Neuronal stem cell (in vitro differentiated cells): ENCODE results near the gene TLCD3A.

ENCODE experiments used
- DNase-seq: peaks from one replicate; pipeline ENCODE4 v3.0.0-alpha.2; 2013; ENCODE audit warnings: low spot score
- H2AFZ ChIP-seq: one replicate; pipeline ENCODE4 v1.6.1; 2013; ENCODE audit warnings: mild to moderate bottlenecking, low read length, inconsistent platforms
- H2AK5ac ChIP-seq: 2 replicates; pipeline ENCODE4 v1.6.1; 2013; ENCODE audit warnings: low read depth, mild to moderate bottlenecking, inconsistent platforms, low read length, moderate library complexity, mixed read lengths
- H2BK120ac ChIP-seq: 2 replicates; pipeline ENCODE4 v1.6.1; 2013; ENCODE audit warnings: low read depth, mild to moderate bottlenecking, inconsistent platforms, low read length, moderate library complexity, mixed read lengths
- H2BK12ac ChIP-seq: one replicate; pipeline ENCODE4 v1.6.1; 2013; ENCODE audit warnings: low read length, inconsistent platforms
- H2BK15ac ChIP-seq: 2 replicates; pipeline ENCODE4 v1.6.1; 2013; ENCODE audit warnings: mild to moderate bottlenecking, low read length, inconsistent platforms, mixed read lengths
- H2BK5ac ChIP-seq: one replicate; pipeline ENCODE4 v1.6.1; 2013; ENCODE audit warnings: inconsistent platforms, mild to moderate bottlenecking, low read length, moderate library complexity
- H3K14ac ChIP-seq: one replicate; pipeline ENCODE4 v1.6.1; 2013; ENCODE audit warnings: low read length, inconsistent platforms
- H3K18ac ChIP-seq: 2 replicates; pipeline ENCODE4 v1.6.1; 2013; ENCODE audit warnings: low read length, inconsistent platforms
- H3K23ac ChIP-seq: 2 replicates; pipeline ENCODE4 v1.6.1; 2013; ENCODE audit warnings: low read depth, mild to moderate bottlenecking, mixed read lengths, low read length, inconsistent platforms; ENCODE audit not compliant: poor library complexity
- H3K27ac ChIP-seq: replicated peaks from 3 replicates; pipeline ENCODE4 v1.5.1; 2013; ENCODE audit warnings: low read length, inconsistent platforms
- H3K27me3 ChIP-seq, 3 experiments: 2 replicates each; pipeline ENCODE4 v1.6.1; 2013; ENCODE audit warnings: low read length in 3 of 3, mild to moderate bottlenecking in 2 of 3, inconsistent platforms in 1 of 3, low read depth in 1 of 3, mixed read lengths in 1 of 3, moderate library complexity in 1 of 3; ENCODE audit not compliant: control insufficient read depth in 3 of 3, insufficient read depth in 3 of 3
- H3K36me3 ChIP-seq, 2 donors: replicated peaks in 1 of 2; 2 replicates each; pipeline ENCODE4 v1.6.1; 2013; ENCODE audit warnings: low read length in 2 of 2; ENCODE audit not compliant: control insufficient read depth in 2 of 2, insufficient read depth in 2 of 2
- H3K4ac ChIP-seq: 2 replicates; pipeline ENCODE4 v1.6.1; 2013; ENCODE audit warnings: inconsistent platforms, mild to moderate bottlenecking, low read length, moderate library complexity
- H3K4me1 ChIP-seq, 2 donors: 1 replicate in 1 of 2; 2 replicates in 1 of 2; pipeline ENCODE4 v1.6.1; 2013; ENCODE audit warnings: low read length in 2 of 2, low read depth in 1 of 2; ENCODE audit not compliant: control insufficient read depth in 2 of 2, insufficient read depth in 1 of 2
- H3K4me2 ChIP-seq: one replicate; pipeline ENCODE4 v1.6.1; 2013; ENCODE audit warnings: mild to moderate bottlenecking, low read length, inconsistent platforms; ENCODE audit not compliant: insufficient read depth, poor library complexity, severe bottlenecking
- H3K4me3 ChIP-seq, 2 donors: 2 replicates each; pipeline ENCODE4 v1.5.1; 2013; ENCODE audit warnings: low read length in 2 of 2, mild to moderate bottlenecking in 2 of 2, inconsistent platforms in 1 of 2, moderate library complexity in 1 of 2
- H3K79me1 ChIP-seq: one replicate; pipeline ENCODE4 v1.6.1; 2013; ENCODE audit warnings: low read depth, mild to moderate bottlenecking, inconsistent platforms, low read length, moderate library complexity
- H3K9ac ChIP-seq: one replicate; pipeline ENCODE4 v1.6.1; 2013; ENCODE audit warnings: mild to moderate bottlenecking, low read depth, low read length, inconsistent platforms; ENCODE audit not compliant: poor library complexity
- H3K9me3 ChIP-seq, 2 donors: replicated peaks in 1 of 2; 2 replicates each; pipeline versions ENCODE3 to v1.6.1; 2013; ENCODE audit warnings: low read length in 2 of 2, mild to moderate bottlenecking in 2 of 2, inconsistent platforms in 1 of 2, low read depth in 1 of 2, mixed read lengths in 1 of 2, moderate library complexity in 1 of 2; ENCODE audit not compliant: control insufficient read depth in 2 of 2, insufficient read depth in 1 of 2
- H4K8ac ChIP-seq: one replicate; pipeline ENCODE4 v1.6.1; 2013; ENCODE audit warnings: low read depth, mild to moderate bottlenecking, inconsistent platforms, low read length, moderate library complexity
- H4K91ac ChIP-seq: one replicate; pipeline ENCODE4 v1.6.1; 2013; ENCODE audit warnings: low read length, low read depth, mild to moderate bottlenecking, inconsistent platforms; ENCODE audit not compliant: poor library complexity
- WGBS, 2 donors: extraction: QIAGEN DNeasy Blood & Tissue Kit; methylation state at CpG; one replicate each; pipeline ENCODE4 v1.1.7; 2013; ENCODE audit warnings: missing lambda C conversion rate in 2 of 2, mixed read lengths in 1 of 2; ENCODE audit not compliant: insufficient read length in 2 of 2, insufficient replicate concordance in 1 of 2; ENCODE audit errors: extremely low coverage in 2 of 2; 5-methylcytosine and 5-hydroxymethylcytosine counted together

TLCD3A gene

GRCh38 chr17:704111-704864, 28.1 kb upstream of the TLCD3A start:
- Histone ChIP-seq H3K4ac (no peak overlapping the region), H2AK5ac (no peak overlapping the region), H2BK15ac (no peak overlapping the region), H3K18ac (no peak overlapping the region), H3K14ac (no peak overlapping the region), H3K79me1 (peaks cover 2% of the 10 kb centered on the region), H3K9ac (no peak overlapping the region), H2AFZ (no peak overlapping the region), H3K9me3 (no peaks in the 10 kb centered on the region), H4K8ac (no peak overlapping the region), H3K4me3 (no peak overlapping the region), H3K23ac (no peak overlapping the region), H2BK5ac (no peak overlapping the region), H3K4me1 (peaks cover 0 to 8% of the 10 kb centered on the region in 2 donors), H4K91ac (no peak overlapping the region), H2BK12ac (no peak overlapping the region), H3K27me3 (no peaks in the 10 kb centered on the region), H2BK120ac (no peak overlapping the region), H3K4me2 (no peak overlapping the region), H3K36me3 (peaks cover 15 to 50% of the 10 kb centered on the region in 2 donors), H3K27ac (no peak overlapping the region)
- no peak for DNase-seq
- WGBS, 2 donors, result no CpG with 5 or more reads among the region's 4 CpGs

- no peak overlapping the region for H2AFZ ChIP-seq
- no peak for DNase-seq
Measured at GRCh38 chr17:705011-705410, 27.4 kb upstream of the TLCD3A start.

DNA sequence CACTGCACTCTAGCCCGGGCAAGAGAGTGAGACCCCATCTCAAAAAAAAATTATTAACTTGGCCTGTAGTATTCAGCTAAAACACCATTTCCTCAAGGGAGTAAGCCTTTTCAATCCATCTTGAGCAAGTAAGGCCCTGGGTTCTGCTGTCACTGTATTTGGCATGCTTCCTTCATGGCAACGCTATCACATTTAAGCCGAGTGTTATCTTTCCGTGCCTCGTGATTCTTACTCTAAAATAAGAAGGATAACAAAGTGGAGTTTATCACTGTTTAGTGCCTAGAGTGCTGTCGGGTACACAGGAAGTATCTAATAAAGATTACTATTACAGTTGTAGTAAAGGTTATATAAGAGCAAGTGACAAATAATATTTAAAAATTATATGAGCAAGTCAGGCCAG, 26.5 kb upstream of the TLCD3A start:
- no peak overlapping the region for H4K91ac ChIP-seq
- H2BK12ac ChIP-seq, result no peak overlapping the region
- H2BK5ac ChIP-seq, result no peak overlapping the region
- H3K4ac ChIP-seq, result no peak overlapping the region
- peaks cover 20 to 54% of the 10 kb centered on the region in 2 donors for H3K36me3 ChIP-seq
- H3K4me3 ChIP-seq, result no peak overlapping the region
- H3K4me1 ChIP-seq, result peaks cover 0 to 8% of the 10 kb centered on the region in 2 donors
- no peak overlapping the region for H4K8ac ChIP-seq
- H2BK15ac ChIP-seq, result no peak overlapping the region
- no peak overlapping the region for H3K18ac ChIP-seq
- H3K79me1 ChIP-seq, result peaks cover 2% of the 10 kb centered on the region
- H3K27ac ChIP-seq, result no peak overlapping the region
- H3K4me2 ChIP-seq, result no peak overlapping the region
- H3K9me3 ChIP-seq, result no peaks in the 10 kb centered on the region
- H3K9ac ChIP-seq, result no peak overlapping the region
- no CpG with 5 or more reads among the region's 6 CpGs for WGBS, 2 donors
- no peak overlapping the region for H2AK5ac ChIP-seq
- no peaks in the 10 kb centered on the region for H3K27me3 ChIP-seq
- DNase-seq, result no peak
- no peak overlapping the region for H2BK120ac ChIP-seq
- no peak overlapping the region for H3K14ac ChIP-seq
- H3K23ac ChIP-seq, result no peak overlapping the region
- H2AFZ ChIP-seq, result no peak overlapping the region

More at GRCh38 chr17:705011-705410, 27.4 kb upstream of the TLCD3A start:
- H3K79me1 ChIP-seq, result peaks cover 2% of the 10 kb centered on the region
- no peak overlapping the region for H2AK5ac ChIP-seq
- H3K4me1 ChIP-seq, result peaks cover 0 to 8% of the 10 kb centered on the region in 2 donors
- H4K8ac ChIP-seq, result no peak overlapping the region
- no CpG with 5 or more reads among the region's 1 CpG for WGBS, 2 donors
- H2BK120ac ChIP-seq, result no peak overlapping the region
- no peaks in the 10 kb centered on the region for H3K9me3 ChIP-seq
- H3K9ac ChIP-seq, result no peak overlapping the region
- no peak overlapping the region for H3K4me2 ChIP-seq
- no peak overlapping the region for H2BK15ac ChIP-seq
- H3K18ac ChIP-seq, result no peak overlapping the region
- no peak overlapping the region for H4K91ac ChIP-seq
- peaks cover 18 to 50% of the 10 kb centered on the region in 2 donors for H3K36me3 ChIP-seq
- no peak overlapping the region for H3K4me3 ChIP-seq
- H2BK5ac ChIP-seq, result no peak overlapping the region
- H3K27me3 ChIP-seq, result no peaks in the 10 kb centered on the region
- no peak overlapping the region for H3K23ac ChIP-seq
- H2BK12ac ChIP-seq, result no peak overlapping the region
- H3K27ac ChIP-seq, result no peak overlapping the region
- H3K4ac ChIP-seq, result no peak overlapping the region
- H3K14ac ChIP-seq, result no peak overlapping the region

DNA sequence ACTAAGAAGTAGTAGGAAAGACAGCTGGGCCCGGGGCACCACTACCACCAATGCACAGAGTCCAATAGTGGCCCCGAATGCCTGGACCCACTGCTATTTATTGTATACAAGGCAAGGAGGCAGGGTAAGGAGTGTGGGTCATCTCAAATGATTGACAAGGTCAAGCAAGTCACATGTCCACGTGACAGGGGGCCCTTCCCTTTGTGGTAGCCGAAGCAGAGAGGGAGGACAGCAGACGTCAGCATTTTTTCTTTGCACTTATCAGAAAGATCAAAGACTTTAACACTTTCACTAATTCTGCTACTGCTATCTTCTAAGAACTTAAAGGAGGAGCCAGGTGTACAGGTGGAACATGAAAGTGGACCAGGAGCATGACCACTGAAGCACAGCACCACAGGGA, 24.3 kb upstream of the TLCD3A start:
- H3K4ac ChIP-seq, result no peak overlapping the region
- no peak overlapping the region for H2AK5ac ChIP-seq
- H3K4me2 ChIP-seq, result no peak overlapping the region
- H3K79me1 ChIP-seq, result peaks cover 8% of the 10 kb centered on the region
- H4K8ac ChIP-seq, result no peak overlapping the region
- H2AFZ ChIP-seq, result no peak overlapping the region
- no peak overlapping the region for H2BK12ac ChIP-seq
- no peak overlapping the region for H3K9ac ChIP-seq
- no peak overlapping the region for H3K4me3 ChIP-seq
- no peak overlapping the region for H3K23ac ChIP-seq
- no peak overlapping the region for H3K18ac ChIP-seq
- H2BK120ac ChIP-seq, result no peak overlapping the region
- no peak overlapping the region for H3K14ac ChIP-seq
- H2BK15ac ChIP-seq, result no peak overlapping the region
- no peak for DNase-seq
- peaks cover 0 to 8% of the 10 kb centered on the region in 2 donors for H3K4me1 ChIP-seq
- H3K27me3 ChIP-seq, result no peaks in the 10 kb centered on the region
- no peak overlapping the region for H3K27ac ChIP-seq
- H3K9me3 ChIP-seq, result no peaks in the 10 kb centered on the region
- H3K36me3 ChIP-seq, result peaks cover 20 to 46% of the 10 kb centered on the region in 2 donors
- H2BK5ac ChIP-seq, result no peak overlapping the region
- no CpG with 5 or more reads among the region's 5 CpGs for WGBS, 2 donors
- H4K91ac ChIP-seq, result no peak overlapping the region
